Measurements from ENCODE around the gene OMG.

Gene OMG

GRCh38 chr17:31309556-31309955 is 12.5 kb upstream of the OMG start:
- no peak for TF ChIP-seq CTCF (IDR thresholded peaks at IDR 0.05; ENCODE audit: insufficient read depth, low read length, missing control alignments)
- POLR2A ChIA-PET: no interaction called here
- CTCF ChIA-PET: no interaction called here
- DNase-seq (ENCODE audit: low read depth, low spot score): no peak
- no peak overlapping the region for H3K4me3 ChIP-seq (ENCODE audit: low read depth, low read length)

GRCh38 chr17:31308372-31309334 is 11.6 kb upstream of the OMG start:
- CTCF ChIA-PET: no interaction called here
- H3K4me3 ChIP-seq (ENCODE audit: low read depth, low read length): no peak overlapping the region
- TF ChIP-seq CTCF (IDR thresholded peaks at IDR 0.05; ENCODE audit: insufficient read depth, low read length, missing control alignments): no peak
- DNase-seq (ENCODE audit: low read depth, low spot score): no peak
- POLR2A ChIA-PET: no interaction called here

- CTCF ChIA-PET: no interaction called here
- H3K4me3 ChIP-seq (ENCODE audit: low read depth, low read length): no peak overlapping the region
- DNase-seq (ENCODE audit: low read depth, low spot score): no peak
- TF ChIP-seq CTCF (IDR thresholded peaks at IDR 0.05; ENCODE audit: insufficient read depth, low read length, missing control alignments): no peak
- POLR2A ChIA-PET: no interaction called here
Observed at GRCh38 chr17:31307640-31308039, 10.6 kb upstream of the OMG start.

GRCh38 chr17:31299624-31300023 is 2.6 kb upstream of the OMG start:
- TF ChIP-seq CTCF (IDR thresholded peaks at IDR 0.05; ENCODE audit: insufficient read depth, low read length, missing control alignments): no peak
- POLR2A ChIA-PET: no interaction called here
- CTCF ChIA-PET: no interaction called here
- H3K4me3 ChIP-seq (ENCODE audit: low read depth, low read length): no peak overlapping the region
- no peak for DNase-seq (ENCODE audit: low read depth, low spot score)

- no peak for TF ChIP-seq CTCF (IDR thresholded peaks at IDR 0.05; ENCODE audit: insufficient read depth, low read length, missing control alignments)
- DNase-seq (ENCODE audit: low read depth, low spot score): no peak
- POLR2A ChIA-PET: no interaction called here
- CTCF ChIA-PET: no interaction called here
- no peak overlapping the region for H3K4me3 ChIP-seq (ENCODE audit: low read depth, low read length)
Observed at GRCh38 chr17:31296142-31296541, 897 bp downstream of the OMG start.

GRCh38 chr17:31295489-31295871 is 1.6 kb downstream of the OMG start:
- TF ChIP-seq CTCF (IDR thresholded peaks at IDR 0.05; ENCODE audit: insufficient read depth, low read length, missing control alignments): no peak
- DNase-seq (ENCODE audit: low read depth, low spot score): no peak
- ChIA-PET CTCF (no interaction called here), POLR2A (no interaction called here)
- no peak overlapping the region for H3K4me3 ChIP-seq (ENCODE audit: low read depth, low read length)

Measured in AG04449 (cell line).